PFSK-1 (cell line): Measurements from ENCODE around the gene KHK.

Experiments
- POLR2AphosphoS5 ChIP-seq: IDR thresholded peaks from 2 replicates; pipeline ENCODE4 v1.6.1; 2012; ENCODE audit warnings: low read depth, mild to moderate bottlenecking, control low read depth, low read length, moderate library complexity
- TF ChIP-seq, protein P1 (sequence below), 2 experiments: IDR thresholded peaks; 2 replicates each; pipeline versions ENCODE4 v1.6.1 to v1.8.0; 2011 to 2012; ENCODE audit warnings: low read depth in 2 of 2, low read length in 2 of 2, control low read depth in 1 of 2, inconsistent platforms in 1 of 2, mild to moderate bottlenecking in 1 of 2, moderate library complexity in 1 of 2; ENCODE audit not compliant: insufficient read depth in 1 of 2

DNA sequence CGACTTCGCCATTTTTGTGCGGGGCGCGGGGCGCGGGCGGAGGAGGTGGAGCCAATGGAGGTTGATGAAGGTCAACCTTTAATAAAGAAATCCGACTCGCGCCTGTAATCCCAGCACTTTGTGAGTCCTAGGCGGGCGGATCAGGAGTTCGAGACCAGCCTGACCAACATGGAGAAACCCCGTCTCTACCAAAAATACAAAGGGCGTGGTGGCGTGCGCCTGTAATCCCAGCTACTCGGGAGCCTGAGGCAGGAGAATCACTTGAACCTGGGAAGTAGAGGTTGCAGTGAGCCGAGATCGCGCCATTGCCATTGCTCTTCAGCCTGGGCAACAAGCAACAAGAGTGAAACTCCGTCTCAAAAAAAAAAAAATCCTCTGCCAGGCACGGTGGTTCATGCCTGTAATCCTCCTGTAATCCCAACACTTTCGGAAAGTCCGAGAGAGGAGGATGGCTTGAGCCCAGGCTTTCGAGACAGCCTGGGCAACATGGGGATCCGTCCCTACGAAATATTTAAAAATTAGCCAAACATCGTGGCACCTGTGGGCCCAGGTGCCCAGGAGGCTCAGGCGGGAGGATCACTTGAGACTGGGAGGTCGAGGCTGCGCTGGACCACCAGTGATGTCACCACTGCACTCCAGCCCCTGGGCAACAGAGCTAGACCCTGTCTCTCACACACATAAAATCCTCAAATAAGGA lies 48.4 kb downstream of the KHK start:
- TF ChIP-seq, protein P1, sequence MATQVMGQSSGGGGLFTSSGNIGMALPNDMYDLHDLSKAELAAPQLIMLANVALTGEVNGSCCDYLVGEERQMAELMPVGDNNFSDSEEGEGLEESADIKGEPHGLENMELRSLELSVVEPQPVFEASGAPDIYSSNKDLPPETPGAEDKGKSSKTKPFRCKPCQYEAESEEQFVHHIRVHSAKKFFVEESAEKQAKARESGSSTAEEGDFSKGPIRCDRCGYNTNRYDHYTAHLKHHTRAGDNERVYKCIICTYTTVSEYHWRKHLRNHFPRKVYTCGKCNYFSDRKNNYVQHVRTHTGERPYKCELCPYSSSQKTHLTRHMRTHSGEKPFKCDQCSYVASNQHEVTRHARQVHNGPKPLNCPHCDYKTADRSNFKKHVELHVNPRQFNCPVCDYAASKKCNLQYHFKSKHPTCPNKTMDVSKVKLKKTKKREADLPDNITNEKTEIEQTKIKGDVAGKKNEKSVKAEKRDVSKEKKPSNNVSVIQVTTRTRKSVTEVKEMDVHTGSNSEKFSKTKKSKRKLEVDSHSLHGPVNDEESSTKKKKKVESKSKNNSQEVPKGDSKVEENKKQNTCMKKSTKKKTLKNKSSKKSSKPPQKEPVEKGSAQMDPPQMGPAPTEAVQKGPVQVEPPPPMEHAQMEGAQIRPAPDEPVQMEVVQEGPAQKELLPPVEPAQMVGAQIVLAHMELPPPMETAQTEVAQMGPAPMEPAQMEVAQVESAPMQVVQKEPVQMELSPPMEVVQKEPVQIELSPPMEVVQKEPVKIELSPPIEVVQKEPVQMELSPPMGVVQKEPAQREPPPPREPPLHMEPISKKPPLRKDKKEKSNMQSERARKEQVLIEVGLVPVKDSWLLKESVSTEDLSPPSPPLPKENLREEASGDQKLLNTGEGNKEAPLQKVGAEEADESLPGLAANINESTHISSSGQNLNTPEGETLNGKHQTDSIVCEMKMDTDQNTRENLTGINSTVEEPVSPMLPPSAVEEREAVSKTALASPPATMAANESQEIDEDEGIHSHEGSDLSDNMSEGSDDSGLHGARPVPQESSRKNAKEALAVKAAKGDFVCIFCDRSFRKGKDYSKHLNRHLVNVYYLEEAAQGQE (IDR thresholded peaks at IDR 0.05; ENCODE audit: insufficient read depth in 1 of 2, low read depth in 2 of 2, low read length in 2 of 2): no peak
- no peak for TF ChIP-seq POLR2AphosphoS5
